Karpas-422 (cell line): ENCODE results near the gene CCNL1. TPM values are rescaled to one million over a fixed set of nuclear protein-coding genes. Genes with fewer than 3 reads are reported as not detected.

ENCODE experiments used
- DNase-seq: peaks from one replicate; pipeline ENCODE4 v3.0.0-alpha.2; 2015
- H2AFZ ChIP-seq: fragments of 200-600 bp; sonication (generic); 2 replicates; pipeline ENCODE4 v1.6.1; 2014; ENCODE audit warnings: antibody characterized with exemption, low read length, mixed read lengths
- H3K27ac ChIP-seq: fragments of 200-600 bp; sonication (generic); 2 replicates; pipeline ENCODE4 v1.5.1; 2014; ENCODE audit warnings: mild to moderate bottlenecking, low read length, moderate library complexity
- H3K27me3 ChIP-seq: fragments of 200-600 bp; sonication (generic); 2 replicates; pipeline ENCODE4 v1.6.1; 2014; ENCODE audit warnings: low read length, mixed read lengths
- H3K36me3 ChIP-seq: fragments of 200-600 bp; sonication (generic); 2 replicates; pipeline ENCODE4 v1.6.1; 2014; ENCODE audit warnings: low read length, mixed read lengths; ENCODE audit not compliant: insufficient read depth
- H3K4me1 ChIP-seq: fragments of 200-600 bp; sonication (generic); 2 replicates; pipeline ENCODE4 v1.6.1; 2014; ENCODE audit warnings: mild to moderate bottlenecking, low read length, mixed read lengths
- H3K4me2 ChIP-seq: fragments of 200-600 bp; sonication (generic); 2 replicates; pipeline ENCODE4 v1.6.1; 2014; ENCODE audit warnings: low read length, low read depth, mild to moderate bottlenecking; ENCODE audit not compliant: poor library complexity, severe bottlenecking
- H3K4me3 ChIP-seq: fragments of 200-600 bp; sonication (generic); 2 replicates; pipeline ENCODE4 v1.5.1; 2014; ENCODE audit warnings: mild to moderate bottlenecking, antibody characterized with exemption, low read length, mixed read lengths
- H3K79me2 ChIP-seq: fragments of 200-600 bp; sonication (generic); 2 replicates; pipeline ENCODE4 v1.6.1; 2014; ENCODE audit warnings: mild to moderate bottlenecking, low read length, mixed read lengths
- H3K9ac ChIP-seq: fragments of 200-600 bp; sonication (generic); 2 replicates; pipeline ENCODE4 v1.6.0; 2014; ENCODE audit warnings: low read length
- H3K9me2 ChIP-seq: fragments of 200-600 bp; sonication (generic), shearing (Covaris generic); replicated peaks from 2 replicates; pipeline ENCODE4 v1.6.0; 2014; ENCODE audit warnings: mild to moderate bottlenecking, low read length, moderate library complexity; ENCODE audit not compliant: insufficient read depth
- H3K9me3 ChIP-seq: fragments of 300-700, 200-600 bp; sonication (generic); 2 replicates; pipeline ENCODE4 v1.6.1; 2014; ENCODE audit warnings: low read length, mixed read lengths
- H4K20me1 ChIP-seq: fragments of 200-600 bp; sonication (generic); 2 replicates; pipeline ENCODE4 v1.6.1; 2014; ENCODE audit warnings: mild to moderate bottlenecking, antibody characterized with exemption, low read length, low read depth; ENCODE audit not compliant: insufficient read depth
- total RNA-seq: library from RNA; depleted of rRNA; stranded (reverse); fragments of >200 nt; shearing (Covaris generic); gene quantifications from 2 replicates; pipeline ENCODE4 v1.2.3, GENCODE V29; 2014; ENCODE audit warnings: low replicate concordance

Gene CCNL1
- total RNA-seq, 1 experiment from 2014 or later: 221 TPM

- Histone ChIP-seq H3K4me3 (no peak overlapping the region), H3K27me3 (no peaks in the 10 kb centered on the region), H3K36me3 (no peaks in the 10 kb centered on the region), H4K20me1 (no peaks in the 10 kb centered on the region), H3K9me3 (no peaks in the 10 kb centered on the region), H3K4me2 (peak overlapping the region; percentile 17), H3K27ac (no peak overlapping the region), H3K9me2 (no peaks in the 10 kb centered on the region), H3K4me1 (peaks cover 8% of the 10 kb centered on the region), H3K79me2 (no peaks in the 10 kb centered on the region), H2AFZ (peak overlapping the region; percentile 95; the same call in 1 of the 2 replicates), H3K9ac (no peak overlapping the region)
- DNase-seq: no peak
Measured at GRCh38 chr3:157128771-157129681, 30.9 kb downstream of the CCNL1 start.

GRCh38 chr3:157127831-157128767 is 31.8 kb downstream of the CCNL1 start:
- no peaks in the 10 kb centered on the region for H3K27me3 ChIP-seq
- H3K4me1 ChIP-seq: peaks cover 8% of the 10 kb centered on the region
- no peak overlapping the region for H3K9ac ChIP-seq
- no peaks in the 10 kb centered on the region for H3K36me3 ChIP-seq
- no peak overlapping the region for H3K27ac ChIP-seq
- no peaks in the 10 kb centered on the region for H4K20me1 ChIP-seq
- no peak overlapping the region for H3K4me3 ChIP-seq
- no peaks in the 10 kb centered on the region for H3K79me2 ChIP-seq
- no peaks in the 10 kb centered on the region for H3K9me2 ChIP-seq
- H3K4me2 ChIP-seq: peak overlapping the region; percentile 17
- H3K9me3 ChIP-seq: no peaks in the 10 kb centered on the region
- DNase-seq: no peak
- peak overlapping the region; percentile 95; the same call in 1 of the 2 replicates for H2AFZ ChIP-seq

GRCh38 chr3:157127268-157127667 is 32.7 kb downstream of the CCNL1 start:
- H3K4me2 ChIP-seq: no peak overlapping the region
- no peak overlapping the region for H3K27ac ChIP-seq
- no peak overlapping the region for H3K9ac ChIP-seq
- H3K27me3 ChIP-seq: no peaks in the 10 kb centered on the region
- peaks cover 8% of the 10 kb centered on the region for H3K4me1 ChIP-seq
- no peaks in the 10 kb centered on the region for H3K79me2 ChIP-seq
- no peaks in the 10 kb centered on the region for H3K36me3 ChIP-seq
- no peaks in the 10 kb centered on the region for H4K20me1 ChIP-seq
- H3K4me3 ChIP-seq: no peak overlapping the region
- no peak overlapping the region for H2AFZ ChIP-seq
- H3K9me2 ChIP-seq: no peaks in the 10 kb centered on the region
- H3K9me3 ChIP-seq: no peaks in the 10 kb centered on the region
- DNase-seq: no peak

GRCh38 chr3:157126365-157126764 is 33.6 kb downstream of the CCNL1 start:
- H3K9me3 ChIP-seq: no peaks in the 10 kb centered on the region

GRCh38 chr3:157125101-157125500 is 34.8 kb downstream of the CCNL1 start:
- Histone ChIP-seq H3K4me3 (no peak overlapping the region), H3K9ac (no peak overlapping the region), H3K9me3 (no peaks in the 10 kb centered on the region), H2AFZ (no peak overlapping the region), H3K4me2 (no peak overlapping the region), H3K4me1 (peaks cover 8% of the 10 kb centered on the region), H3K27me3 (no peaks in the 10 kb centered on the region), H3K79me2 (no peaks in the 10 kb centered on the region), H3K36me3 (no peaks in the 10 kb centered on the region), H3K27ac (no peak overlapping the region), H4K20me1 (no peaks in the 10 kb centered on the region), H3K9me2 (no peaks in the 10 kb centered on the region)
- no peak for DNase-seq

More at GRCh38 chr3:157126365-157126764, 33.6 kb downstream of the CCNL1 start:
- H3K4me3 ChIP-seq: no peak overlapping the region
- H3K4me2 ChIP-seq: no peak overlapping the region
- H4K20me1 ChIP-seq: no peaks in the 10 kb centered on the region
- H3K9ac ChIP-seq: no peak overlapping the region
- no peaks in the 10 kb centered on the region for H3K27me3 ChIP-seq
- no peak overlapping the region for H3K27ac ChIP-seq
- no peaks in the 10 kb centered on the region for H3K9me2 ChIP-seq
- peaks cover 8% of the 10 kb centered on the region for H3K4me1 ChIP-seq
- no peaks in the 10 kb centered on the region for H3K79me2 ChIP-seq
- DNase-seq: no peak
- H3K36me3 ChIP-seq: no peaks in the 10 kb centered on the region
- no peak overlapping the region for H2AFZ ChIP-seq

GRCh38 chr3:157123621-157124020 is 36.3 kb downstream of the CCNL1 start:
- H3K4me1 ChIP-seq: peaks cover 5% of the 10 kb centered on the region
- no peak overlapping the region for H2AFZ ChIP-seq
- DNase-seq: no peak
- no peaks in the 10 kb centered on the region for H3K36me3 ChIP-seq
- H3K27me3 ChIP-seq: no peaks in the 10 kb centered on the region
- H3K4me3 ChIP-seq: no peak overlapping the region
- no peak overlapping the region for H3K27ac ChIP-seq
- H3K9me3 ChIP-seq: no peaks in the 10 kb centered on the region
- no peaks in the 10 kb centered on the region for H3K9me2 ChIP-seq
- no peaks in the 10 kb centered on the region for H3K79me2 ChIP-seq
- H3K4me2 ChIP-seq: no peak overlapping the region
- no peak overlapping the region for H3K9ac ChIP-seq
- no peaks in the 10 kb centered on the region for H4K20me1 ChIP-seq

- H3K4me2 ChIP-seq: no peak overlapping the region
- no peak overlapping the region for H3K27ac ChIP-seq
- no peak overlapping the region for H2AFZ ChIP-seq
- H3K9ac ChIP-seq: no peak overlapping the region
- no peak for DNase-seq
- no peaks in the 10 kb centered on the region for H3K79me2 ChIP-seq
- no peak overlapping the region for H3K4me3 ChIP-seq
- no peaks in the 10 kb centered on the region for H3K9me3 ChIP-seq
- no peaks in the 10 kb centered on the region for H3K27me3 ChIP-seq
- no peaks in the 10 kb centered on the region for H3K36me3 ChIP-seq
- no peaks in the 10 kb centered on the region for H3K4me1 ChIP-seq
- H4K20me1 ChIP-seq: no peaks in the 10 kb centered on the region
- H3K9me2 ChIP-seq: no peaks in the 10 kb centered on the region
Measured at GRCh38 chr3:157122832-157123427, 37.0 kb downstream of the CCNL1 start.

- no peaks in the 10 kb centered on the region for H3K79me2 ChIP-seq
- no peak overlapping the region for H3K4me2 ChIP-seq
- no peaks in the 10 kb centered on the region for H3K27me3 ChIP-seq
- H2AFZ ChIP-seq: no peak overlapping the region
- H3K9me2 ChIP-seq: no peaks in the 10 kb centered on the region
- DNase-seq: no peak
- no peak overlapping the region for H3K9ac ChIP-seq
- H4K20me1 ChIP-seq: no peaks in the 10 kb centered on the region
- H3K4me3 ChIP-seq: no peak overlapping the region
- H3K9me3 ChIP-seq: no peaks in the 10 kb centered on the region
- no peaks in the 10 kb centered on the region for H3K36me3 ChIP-seq
- H3K4me1 ChIP-seq: no peaks in the 10 kb centered on the region
- no peak overlapping the region for H3K27ac ChIP-seq
Measured at GRCh38 chr3:157122116-157122515, 37.8 kb downstream of the CCNL1 start.
